Loucy (cell line): ENCODE results near the gene GDA.

Experiments
- H2AFZ ChIP-seq: fragments of 200-600 bp; sonication (generic); 2 replicates; pipeline ENCODE4 v1.6.0; 2016; ENCODE audit warnings: antibody characterized with exemption, mild to moderate bottlenecking, low read length, moderate library complexity
- H3F3A ChIP-seq: fragments of 200-600 bp; 2 replicates; pipeline ENCODE4 v1.6.0; 2016; ENCODE audit warnings: antibody characterized with exemption, low read depth, mild to moderate bottlenecking
- H3K27me3 ChIP-seq: fragments of 200-600 bp; sonication (generic); 2 replicates; pipeline ENCODE4 v1.6.1; 2014; ENCODE audit warnings: low read length, mild to moderate bottlenecking; ENCODE audit not compliant: insufficient read depth, poor library complexity, severe bottlenecking
- H3K36me3 ChIP-seq: fragments of 200-600 bp; sonication (generic); 2 replicates; pipeline ENCODE4 v1.6.1; 2016; ENCODE audit warnings: low read length; ENCODE audit not compliant: insufficient read depth
- H3K4me1 ChIP-seq: fragments of 200-600 bp; sonication (generic); 2 replicates; pipeline ENCODE4 v1.5.1; 2014; ENCODE audit warnings: low read length, mild to moderate bottlenecking; ENCODE audit not compliant: insufficient read depth, poor library complexity, severe bottlenecking
- H3K4me2 ChIP-seq: fragments of 200-600 bp; sonication (generic); 2 replicates; pipeline ENCODE4 v1.6.0; 2014; ENCODE audit warnings: antibody characterized with exemption, low read length, low read depth, mild to moderate bottlenecking; ENCODE audit not compliant: poor library complexity, severe bottlenecking
- H3K4me3 ChIP-seq: fragments of 200-600 bp; sonication (generic); 2 replicates; pipeline ENCODE4 v1.5.1; 2014; ENCODE audit warnings: low read length, mild to moderate bottlenecking, mixed read lengths; ENCODE audit not compliant: poor library complexity, severe bottlenecking
- H3K79me2 ChIP-seq: fragments of 200-600 bp; sonication (generic); 2 replicates; pipeline ENCODE4 v1.6.1; 2014; ENCODE audit warnings: low read length; ENCODE audit not compliant: insufficient read depth
- H3K9ac ChIP-seq: fragments of 200-600 bp; sonication (generic); 2 replicates; pipeline ENCODE4 v1.6.0; 2014; ENCODE audit warnings: mild to moderate bottlenecking, low read depth, low read length, moderate library complexity; ENCODE audit not compliant: poor library complexity, severe bottlenecking
- H3K9me2 ChIP-seq: fragments of 200-600 bp; sonication (generic); replicated peaks from 2 replicates; pipeline ENCODE4 v1.6.1; 2016; ENCODE audit warnings: low read depth, low read length, mixed read lengths
- H3K9me3 ChIP-seq: fragments of 200-600 bp; sonication (generic); 2 replicates; pipeline ENCODE4 v1.6.1; 2014; ENCODE audit warnings: mild to moderate bottlenecking, antibody characterized with exemption, low read length, low read depth; ENCODE audit not compliant: insufficient read depth
- H4K20me1 ChIP-seq: fragments of 200-600 bp; sonication (generic); 2 replicates; pipeline ENCODE4 v1.6.0; 2014; ENCODE audit warnings: antibody characterized with exemption, low read length, mild to moderate bottlenecking; ENCODE audit not compliant: insufficient read depth, poor library complexity, severe bottlenecking
- EZH2phosphoT487 ChIP-seq: fragments of 200-600 bp; IDR thresholded peaks from 2 replicates; pipeline ENCODE4 v1.6.1; 2018; ENCODE audit warnings: antibody characterized with exemption, mild to moderate bottlenecking, moderate library complexity, borderline replicate concordance
- TF ChIP-seq, protein P1 (sequence below): fragments of 200-600 bp; sonication (generic); conservative IDR thresholded peaks from 2 replicates; pipeline ENCODE4 v1.5.1; 2014; ENCODE audit warnings: mild to moderate bottlenecking, antibody characterized with exemption, low read length

The GDA gene

DNA sequence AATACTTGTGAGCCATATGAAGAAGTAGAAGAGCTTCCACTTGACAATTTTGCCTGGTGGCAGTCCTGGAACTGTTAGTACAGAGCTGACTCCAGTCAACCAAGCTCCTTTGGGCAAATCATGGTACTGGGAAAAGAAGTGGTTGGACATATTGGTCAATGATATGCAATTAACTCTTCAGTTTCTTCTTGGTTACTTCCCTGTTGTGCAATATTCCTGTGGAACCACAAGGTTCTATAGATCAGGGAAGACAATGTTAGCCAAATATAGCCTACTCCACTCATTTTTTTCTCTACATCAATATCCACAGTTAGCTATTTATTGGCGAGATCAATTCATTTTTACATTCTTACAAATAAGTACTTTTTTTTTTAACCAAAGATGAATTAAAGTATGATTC is 14.4 kb upstream of the GDA start:
- Histone ChIP-seq H4K20me1 (no peaks in the 10 kb centered on the region), H3K27me3 (no peaks in the 10 kb centered on the region), H3K9me2 (no peaks in the 10 kb centered on the region), H3K4me2 (no peak overlapping the region), H3F3A (no peaks in the 10 kb centered on the region), H2AFZ (no peak overlapping the region), H3K4me1 (no peaks in the 10 kb centered on the region), H3K36me3 (no peaks in the 10 kb centered on the region), H3K9ac (no peak overlapping the region), H3K79me2 (no peaks in the 10 kb centered on the region), H3K9me3 (no peaks in the 10 kb centered on the region), H3K4me3 (no peak overlapping the region)
- TF ChIP-seq, protein P1, sequence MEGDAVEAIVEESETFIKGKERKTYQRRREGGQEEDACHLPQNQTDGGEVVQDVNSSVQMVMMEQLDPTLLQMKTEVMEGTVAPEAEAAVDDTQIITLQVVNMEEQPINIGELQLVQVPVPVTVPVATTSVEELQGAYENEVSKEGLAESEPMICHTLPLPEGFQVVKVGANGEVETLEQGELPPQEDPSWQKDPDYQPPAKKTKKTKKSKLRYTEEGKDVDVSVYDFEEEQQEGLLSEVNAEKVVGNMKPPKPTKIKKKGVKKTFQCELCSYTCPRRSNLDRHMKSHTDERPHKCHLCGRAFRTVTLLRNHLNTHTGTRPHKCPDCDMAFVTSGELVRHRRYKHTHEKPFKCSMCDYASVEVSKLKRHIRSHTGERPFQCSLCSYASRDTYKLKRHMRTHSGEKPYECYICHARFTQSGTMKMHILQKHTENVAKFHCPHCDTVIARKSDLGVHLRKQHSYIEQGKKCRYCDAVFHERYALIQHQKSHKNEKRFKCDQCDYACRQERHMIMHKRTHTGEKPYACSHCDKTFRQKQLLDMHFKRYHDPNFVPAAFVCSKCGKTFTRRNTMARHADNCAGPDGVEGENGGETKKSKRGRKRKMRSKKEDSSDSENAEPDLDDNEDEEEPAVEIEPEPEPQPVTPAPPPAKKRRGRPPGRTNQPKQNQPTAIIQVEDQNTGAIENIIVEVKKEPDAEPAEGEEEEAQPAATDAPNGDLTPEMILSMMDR = no peak
- no peak for TF ChIP-seq EZH2phosphoT487

DNA sequence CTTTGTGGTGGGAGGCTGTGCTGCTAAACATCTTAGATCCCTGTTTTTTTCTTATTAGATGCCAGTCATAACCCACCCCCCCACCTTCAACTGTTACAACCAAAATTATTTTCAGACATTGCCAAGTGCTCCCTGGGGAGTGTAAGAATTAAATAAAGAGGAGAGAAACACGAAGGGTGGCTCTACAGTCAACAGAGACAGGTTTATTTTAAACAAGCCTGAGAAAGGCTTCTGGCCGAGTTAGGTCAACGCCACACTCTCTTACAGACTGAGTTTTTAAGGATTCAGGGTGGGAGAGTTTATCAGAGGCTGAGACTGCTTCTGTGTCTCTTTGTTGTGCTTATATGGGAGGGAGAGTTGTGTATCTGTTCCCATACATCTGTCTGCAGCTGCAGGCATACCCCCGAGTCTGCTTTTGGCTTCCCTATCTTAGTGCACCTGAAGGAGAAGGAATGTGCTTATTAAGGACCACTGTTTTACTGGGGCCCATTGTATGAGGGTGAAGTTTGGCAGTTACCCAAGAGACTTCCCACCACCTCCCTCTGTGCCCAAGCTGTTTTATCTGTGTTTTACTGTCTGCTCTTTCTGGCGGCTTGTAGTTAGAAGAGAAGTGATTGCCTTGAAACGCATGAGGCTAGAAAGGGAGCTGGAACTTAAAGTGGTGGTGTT is 11.4 kb upstream of the GDA start:
- Histone ChIP-seq H3F3A (no peaks in the 10 kb centered on the region), H3K79me2 (no peaks in the 10 kb centered on the region), H3K36me3 (no peaks in the 10 kb centered on the region), H4K20me1 (no peaks in the 10 kb centered on the region), H3K9me3 (no peaks in the 10 kb centered on the region), H3K27me3 (no peaks in the 10 kb centered on the region), H3K4me3 (no peak overlapping the region), H2AFZ (no peak overlapping the region), H3K9ac (no peak overlapping the region), H3K9me2 (no peaks in the 10 kb centered on the region), H3K4me2 (no peak overlapping the region), H3K4me1 (no peaks in the 10 kb centered on the region)
- TF ChIP-seq, protein P1 = no peak
- no peak for TF ChIP-seq EZH2phosphoT487

DNA sequence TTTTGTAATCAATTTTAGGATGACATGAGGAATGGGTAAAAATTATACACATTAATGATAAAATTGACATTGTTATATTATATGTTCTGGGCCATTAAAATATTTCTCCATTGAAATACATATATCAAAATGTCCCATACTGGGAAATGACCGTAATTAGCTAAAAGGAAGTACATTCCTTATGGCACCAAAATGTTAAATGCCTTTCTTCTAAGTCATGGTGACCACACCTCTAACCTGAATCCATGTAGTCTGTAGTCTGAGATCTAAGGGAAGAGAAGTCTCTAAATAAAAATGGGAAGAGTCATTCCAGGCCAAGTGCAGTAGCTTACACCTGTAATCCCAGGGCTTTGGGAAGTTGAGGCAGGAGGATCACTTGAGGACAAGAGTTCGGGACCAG is 10.0 kb upstream of the GDA start:
- Histone ChIP-seq H3K4me2 (no peak overlapping the region), H3K9me3 (no peaks in the 10 kb centered on the region), H3K4me1 (no peaks in the 10 kb centered on the region), H3K79me2 (no peaks in the 10 kb centered on the region), H3F3A (no peaks in the 10 kb centered on the region), H3K27me3 (no peaks in the 10 kb centered on the region), H3K4me3 (no peak overlapping the region), H4K20me1 (no peaks in the 10 kb centered on the region), H2AFZ (no peak overlapping the region), H3K36me3 (no peaks in the 10 kb centered on the region), H3K9me2 (no peaks in the 10 kb centered on the region), H3K9ac (no peak overlapping the region)
- TF ChIP-seq EZH2phosphoT487 = no peak
- TF ChIP-seq, protein P1 = no peak
